Peyer's patch (tissue), 4 donors: ENCODE data around the gene ARHGEF18.

Experiments used
- POLR2A ChIP-seq, 2 donors: fragments of 450-650 bp; IDR thresholded peaks; one replicate each; pipeline ENCODE4 v1.5.1; 2017; ENCODE audit warnings: antibody characterized with exemption in 2 of 2, mild to moderate bottlenecking in 2 of 2, moderate library complexity in 2 of 2
- TF ChIP-seq, protein P1 (sequence below), 6 experiments: fragments of 450-650 bp in 4 of 6; fragments of 200-600 bp in 2 of 6; sonication (generic) in 1 of 6; IDR thresholded peaks; one replicate each; pipeline ENCODE4 v1.5.1; 2017 to 2019; ENCODE audit warnings: antibody characterized with exemption in 6 of 6, mild to moderate bottlenecking in 3 of 6, moderate library complexity in 1 of 6

DNA sequence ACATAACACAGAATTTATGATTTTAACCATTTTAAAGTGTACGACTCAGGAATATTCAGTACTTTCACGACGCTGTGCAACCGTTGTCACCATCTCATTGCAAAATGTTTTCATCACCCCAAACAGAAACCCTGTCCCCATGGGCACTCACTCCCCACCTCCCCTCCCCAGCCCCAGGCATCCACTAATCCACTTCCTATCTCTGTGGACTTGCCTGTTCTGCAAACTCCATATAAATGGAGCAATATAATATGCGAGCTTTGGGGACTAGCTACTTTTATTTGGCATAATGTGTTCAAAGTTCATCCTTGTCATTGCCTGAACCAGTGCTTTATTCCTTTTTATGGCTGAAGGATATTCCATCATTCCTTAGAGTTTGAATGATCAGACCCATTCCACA, 47.2 kb upstream of the ARHGEF18 start:
- TF ChIP-seq, protein P1, sequence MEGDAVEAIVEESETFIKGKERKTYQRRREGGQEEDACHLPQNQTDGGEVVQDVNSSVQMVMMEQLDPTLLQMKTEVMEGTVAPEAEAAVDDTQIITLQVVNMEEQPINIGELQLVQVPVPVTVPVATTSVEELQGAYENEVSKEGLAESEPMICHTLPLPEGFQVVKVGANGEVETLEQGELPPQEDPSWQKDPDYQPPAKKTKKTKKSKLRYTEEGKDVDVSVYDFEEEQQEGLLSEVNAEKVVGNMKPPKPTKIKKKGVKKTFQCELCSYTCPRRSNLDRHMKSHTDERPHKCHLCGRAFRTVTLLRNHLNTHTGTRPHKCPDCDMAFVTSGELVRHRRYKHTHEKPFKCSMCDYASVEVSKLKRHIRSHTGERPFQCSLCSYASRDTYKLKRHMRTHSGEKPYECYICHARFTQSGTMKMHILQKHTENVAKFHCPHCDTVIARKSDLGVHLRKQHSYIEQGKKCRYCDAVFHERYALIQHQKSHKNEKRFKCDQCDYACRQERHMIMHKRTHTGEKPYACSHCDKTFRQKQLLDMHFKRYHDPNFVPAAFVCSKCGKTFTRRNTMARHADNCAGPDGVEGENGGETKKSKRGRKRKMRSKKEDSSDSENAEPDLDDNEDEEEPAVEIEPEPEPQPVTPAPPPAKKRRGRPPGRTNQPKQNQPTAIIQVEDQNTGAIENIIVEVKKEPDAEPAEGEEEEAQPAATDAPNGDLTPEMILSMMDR (IDR thresholded peaks at IDR 0.05): no peak
- no peak for TF ChIP-seq POLR2A (IDR thresholded peaks at IDR 0.05)
